ENCODE results near the gene EPHB2.

DNA sequence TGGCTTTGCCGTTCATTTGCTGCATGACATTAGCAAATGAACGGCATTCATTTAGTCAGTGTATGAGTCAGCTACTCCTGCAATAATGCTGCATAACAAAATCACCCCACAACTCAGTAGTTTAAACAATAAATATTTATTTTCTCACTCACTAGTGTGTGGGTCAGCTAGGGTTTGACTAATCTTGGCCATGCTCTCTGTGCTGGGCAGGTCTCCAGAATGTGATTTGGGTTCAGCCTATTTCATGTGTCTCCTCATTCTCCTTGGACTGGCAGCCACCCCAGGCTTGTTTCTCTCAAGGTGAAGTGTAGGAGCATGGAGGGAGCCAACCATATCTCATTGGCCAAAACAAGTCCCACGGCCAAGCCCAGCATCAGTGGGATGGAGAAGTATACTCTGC is 157.7 kb downstream of the EPHB2 start:
- TF ChIP-seq EZH2phosphoT487 (IDR thresholded peaks at IDR 0.05; ENCODE audit: insufficient read depth, low read depth) (no peak), EZH2 (IDR thresholded peaks at IDR 0.05; ENCODE audit: insufficient read depth, poor library complexity, severe bottlenecking) (no peak)

Measured in GM23248 (cell line).